KMS-11 (cell line): ENCODE results near the gene SKAP1.

Experiments
- H2AFZ ChIP-seq: fragments of 200-600 bp; sonication (generic); 2 replicates; pipeline ENCODE4 v1.6.1; 2016; ENCODE audit warnings: antibody characterized with exemption, mixed run types, low read depth
- H3K27ac ChIP-seq: fragments of 200-600 bp; sonication (generic); 2 replicates; pipeline ENCODE4 v1.6.1; 2016; ENCODE audit warnings: mild to moderate bottlenecking, mixed run types
- H3K27me3 ChIP-seq: fragments of 200-600 bp; sonication (generic); 2 replicates; pipeline ENCODE4 v1.6.1; 2017; ENCODE audit warnings: mild to moderate bottlenecking, low read depth, mixed run types, moderate library complexity; ENCODE audit not compliant: insufficient read depth
- H3K36me3 ChIP-seq: fragments of 200-600 bp; sonication (generic); 2 replicates; pipeline ENCODE4 v1.6.1; 2017; ENCODE audit warnings: mild to moderate bottlenecking, mixed run types; ENCODE audit not compliant: insufficient read depth
- H3K4me1 ChIP-seq: fragments of 200-600 bp; sonication (generic); 2 replicates; pipeline ENCODE4 v1.6.1; 2016; ENCODE audit warnings: mild to moderate bottlenecking, low read depth, mixed run types; ENCODE audit not compliant: poor library complexity, severe bottlenecking
- H3K4me2 ChIP-seq: fragments of 200-600 bp; sonication (generic); 2 replicates; pipeline ENCODE4 v1.7.0; 2016; ENCODE audit warnings: mild to moderate bottlenecking, mixed run types
- H3K4me3 ChIP-seq: fragments of 200-600 bp; sonication (generic); IDR thresholded peaks from 2 replicates; pipeline ENCODE4 v1.6.1; 2017; ENCODE audit warnings: low read depth, low read length, mixed read lengths; ENCODE audit not compliant: insufficient read depth
- H3K79me2 ChIP-seq: fragments of 200-600 bp; sonication (generic); 2 replicates; pipeline ENCODE4 v1.6.1; 2016; ENCODE audit warnings: low read depth, mixed run types; ENCODE audit not compliant: insufficient read depth
- H3K9ac ChIP-seq: fragments of 200-600 bp; sonication (generic); 2 replicates; pipeline ENCODE4 v1.6.1; 2016; ENCODE audit warnings: mild to moderate bottlenecking, mixed run types
- H4K20me1 ChIP-seq: fragments of 200-600 bp; sonication (generic); 2 replicates; pipeline ENCODE4 v1.6.1; 2016; ENCODE audit warnings: mild to moderate bottlenecking, mixed run types; ENCODE audit not compliant: insufficient read depth
- TF ChIP-seq, protein P1 (sequence below): fragments of 200-600 bp; sonication (generic); conservative IDR thresholded peaks from 2 replicates; pipeline ENCODE4 v1.6.1; 2017; ENCODE audit warnings: low read depth, mild to moderate bottlenecking, antibody characterized with exemption, low read length, moderate library complexity, mixed read lengths

The SKAP1 gene

DNA sequence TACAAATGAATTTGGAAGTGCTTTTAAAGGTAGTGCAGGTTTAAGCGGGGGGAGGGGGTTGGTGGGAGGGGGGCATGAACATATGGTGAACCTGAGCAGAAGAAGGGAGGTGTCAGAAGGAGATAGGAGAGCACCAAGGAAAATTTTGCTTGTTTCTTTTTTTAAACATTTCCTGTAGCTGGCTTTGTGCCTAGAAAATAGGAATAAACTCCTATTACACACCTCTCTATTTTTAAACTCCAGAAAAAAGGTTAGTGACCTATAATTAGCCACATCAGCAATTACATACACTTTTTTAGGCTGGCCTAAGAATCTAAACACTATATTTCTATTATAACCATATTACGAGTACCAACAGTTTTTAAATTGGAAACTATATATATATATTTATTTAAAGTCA, 159.1 kb downstream of the SKAP1 start:
- H3K4me3 ChIP-seq, result no peak overlapping the region
- H3K27ac ChIP-seq, result no peak overlapping the region
- no peak overlapping the region for H2AFZ ChIP-seq
- H3K4me1 ChIP-seq, result no peaks in the 10 kb centered on the region
- no peaks in the 10 kb centered on the region for H4K20me1 ChIP-seq
- H3K79me2 ChIP-seq, result no peaks in the 10 kb centered on the region
- no peaks in the 10 kb centered on the region for H3K36me3 ChIP-seq
- TF ChIP-seq, protein P1, sequence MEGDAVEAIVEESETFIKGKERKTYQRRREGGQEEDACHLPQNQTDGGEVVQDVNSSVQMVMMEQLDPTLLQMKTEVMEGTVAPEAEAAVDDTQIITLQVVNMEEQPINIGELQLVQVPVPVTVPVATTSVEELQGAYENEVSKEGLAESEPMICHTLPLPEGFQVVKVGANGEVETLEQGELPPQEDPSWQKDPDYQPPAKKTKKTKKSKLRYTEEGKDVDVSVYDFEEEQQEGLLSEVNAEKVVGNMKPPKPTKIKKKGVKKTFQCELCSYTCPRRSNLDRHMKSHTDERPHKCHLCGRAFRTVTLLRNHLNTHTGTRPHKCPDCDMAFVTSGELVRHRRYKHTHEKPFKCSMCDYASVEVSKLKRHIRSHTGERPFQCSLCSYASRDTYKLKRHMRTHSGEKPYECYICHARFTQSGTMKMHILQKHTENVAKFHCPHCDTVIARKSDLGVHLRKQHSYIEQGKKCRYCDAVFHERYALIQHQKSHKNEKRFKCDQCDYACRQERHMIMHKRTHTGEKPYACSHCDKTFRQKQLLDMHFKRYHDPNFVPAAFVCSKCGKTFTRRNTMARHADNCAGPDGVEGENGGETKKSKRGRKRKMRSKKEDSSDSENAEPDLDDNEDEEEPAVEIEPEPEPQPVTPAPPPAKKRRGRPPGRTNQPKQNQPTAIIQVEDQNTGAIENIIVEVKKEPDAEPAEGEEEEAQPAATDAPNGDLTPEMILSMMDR, result no peak
- no peak overlapping the region for H3K4me2 ChIP-seq
- no peak overlapping the region for H3K9ac ChIP-seq
- H3K27me3 ChIP-seq, result no peaks in the 10 kb centered on the region

DNA sequence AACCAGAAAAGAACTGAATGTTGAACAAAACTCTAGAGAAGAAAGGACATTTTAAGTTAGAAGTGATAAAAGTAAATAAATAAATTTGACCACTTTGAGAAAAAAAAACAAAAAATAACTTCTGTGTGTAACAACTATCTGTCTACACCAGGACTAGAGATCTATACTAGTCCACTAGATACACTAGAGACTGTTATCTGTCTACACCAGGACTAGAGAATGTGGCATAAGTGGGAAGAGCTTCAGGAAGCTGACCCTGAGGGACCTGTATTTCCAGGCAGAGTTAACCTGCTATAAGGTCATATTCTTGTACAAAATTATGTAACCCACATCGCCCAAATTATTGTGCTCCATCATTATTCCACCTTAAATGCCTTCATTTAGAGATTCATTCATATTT, 160.8 kb downstream of the SKAP1 start:
- no peaks in the 10 kb centered on the region for H3K27me3 ChIP-seq
- no peaks in the 10 kb centered on the region for H3K79me2 ChIP-seq
- H3K4me1 ChIP-seq, result no peaks in the 10 kb centered on the region
- H3K27ac ChIP-seq, result no peak overlapping the region
- H3K4me3 ChIP-seq, result no peak overlapping the region
- no peak overlapping the region for H3K9ac ChIP-seq
- H4K20me1 ChIP-seq, result no peaks in the 10 kb centered on the region
- no peak overlapping the region for H2AFZ ChIP-seq
- TF ChIP-seq, protein P1, result no peak
- no peak overlapping the region for H3K4me2 ChIP-seq
- H3K36me3 ChIP-seq, result no peaks in the 10 kb centered on the region

GRCh38 chr17:48263731-48264035, 166.3 kb downstream of the SKAP1 start:
- Histone ChIP-seq H2AFZ (no peak overlapping the region), H3K79me2 (no peaks in the 10 kb centered on the region), H3K4me1 (peaks cover 3% of the 10 kb centered on the region), H3K4me3 (no peak overlapping the region), H3K36me3 (no peaks in the 10 kb centered on the region), H3K4me2 (no peak overlapping the region), H3K27ac (no peak overlapping the region), H3K9ac (no peak overlapping the region), H3K27me3 (no peaks in the 10 kb centered on the region), H4K20me1 (no peaks in the 10 kb centered on the region; the same call in 1 of the 2 replicates)
- TF ChIP-seq, protein P1, result no peak

DNA sequence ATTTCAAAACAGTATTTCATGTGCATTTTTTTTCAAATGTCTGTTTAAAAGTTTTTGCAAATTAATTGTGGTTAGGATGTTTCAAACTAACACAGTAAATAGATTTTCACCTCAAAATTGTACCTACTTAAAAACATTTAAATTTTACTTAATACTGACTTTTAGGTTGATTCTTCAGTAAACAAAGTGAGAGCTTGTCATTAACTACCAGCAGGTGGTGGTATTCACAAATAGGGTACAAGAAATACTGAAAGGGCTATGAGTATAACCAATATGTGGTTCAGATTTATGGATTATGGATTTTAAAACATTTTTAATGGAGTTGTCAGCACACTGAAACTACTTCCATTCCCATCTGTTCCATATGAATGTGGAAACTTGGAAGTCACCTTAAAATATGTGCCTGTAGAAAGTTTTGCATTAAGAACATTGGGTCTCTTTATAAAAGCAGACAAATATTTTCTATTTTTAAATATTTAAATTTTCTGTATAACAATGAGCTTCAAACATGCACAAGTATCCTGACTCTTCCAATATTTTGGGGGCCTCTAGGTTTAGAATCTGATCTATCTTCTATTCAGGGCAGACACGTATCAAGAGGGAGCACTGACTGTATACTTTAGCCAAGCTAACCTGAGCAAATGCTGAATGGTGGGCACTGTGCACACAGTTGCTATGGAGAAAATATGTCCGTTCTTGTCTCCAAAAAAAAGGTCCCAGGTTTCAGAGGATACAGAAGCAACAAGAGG, 166.9 kb downstream of the SKAP1 start:
- TF ChIP-seq, protein P1, result peak; percentile 61; the same call in 1 of the 2 replicates
- Histone ChIP-seq H3K4me1 (peaks cover 3% of the 10 kb centered on the region), H3K79me2 (no peaks in the 10 kb centered on the region), H3K9ac (no peak overlapping the region), H2AFZ (no peak overlapping the region), H3K27ac (no peak overlapping the region), H3K4me2 (no peak overlapping the region), H4K20me1 (no peaks in the 10 kb centered on the region; the same call in 1 of the 2 replicates), H3K4me3 (no peak overlapping the region), H3K27me3 (no peaks in the 10 kb centered on the region), H3K36me3 (no peaks in the 10 kb centered on the region)
